Epithelial cell of esophagus (primary cell): ENCODE results near the gene BPNT1.
"Not testable (repeated sequence)": the region's sequence is repeated elsewhere in the genome, so short reads cannot be mapped to it uniquely, and the experiment has no call there.

Experiments used
- DNase-seq: peaks from one replicate; pipeline ENCODE4 v3.0.0; 2010; ENCODE audit warnings: low read depth
- H3K4me3 ChIP-seq: 2 replicates; pipeline ENCODE4 v1.5.1; 2011; ENCODE audit warnings: mild to moderate bottlenecking, low read length, control low read depth
- CTCF ChIP-seq: IDR thresholded peaks from 2 replicates; pipeline ENCODE4 v1.5.1; 2011; ENCODE audit warnings: low read depth, mild to moderate bottlenecking, low read length, control low read depth, inconsistent platforms; ENCODE audit not compliant: insufficient read depth; ENCODE audit errors: missing control alignments

BPNT1 gene

GRCh38 chr1:220044678-220045355 lies 44.8 kb downstream of the BPNT1 start:
- H3K4me3 ChIP-seq = peak overlapping the region; percentile 96
- no peak for TF ChIP-seq CTCF
- DNase-seq = no peak

- DNase-seq = no peak
- no peak for TF ChIP-seq CTCF
Observed at GRCh38 chr1:220043646-220044045, 45.9 kb downstream of the BPNT1 start.

GRCh38 chr1:220040028-220040596 lies 49.5 kb downstream of the BPNT1 start:
- TF ChIP-seq CTCF = no peak
- DNase-seq = no peak
- H3K4me3 ChIP-seq = no peak overlapping the region

More at GRCh38 chr1:220043646-220044045, 45.9 kb downstream of the BPNT1 start:
- H3K4me3 ChIP-seq = no peak overlapping the region

GRCh38 chr1:220038640-220039039 lies 50.9 kb downstream of the BPNT1 start:
- no peak overlapping the region for H3K4me3 ChIP-seq
- no peak for DNase-seq
- no peak for TF ChIP-seq CTCF

- not testable (repeated sequence) for DNase-seq, H3K4me3 ChIP-seq
Observed at GRCh38 chr1:220037810-220038209, 51.8 kb downstream of the BPNT1 start.

GRCh38 chr1:220032911-220033310 lies 56.7 kb downstream of the BPNT1 start:
- no peak for TF ChIP-seq CTCF
- H3K4me3 ChIP-seq = no peak overlapping the region
- no peak for DNase-seq

- no peak overlapping the region for H3K4me3 ChIP-seq
- no peak for DNase-seq
- TF ChIP-seq CTCF = no peak
Observed at GRCh38 chr1:220031287-220031686, 58.3 kb downstream of the BPNT1 start.
